Testis (tissue), 3 donors: ENCODE results near the gene TNN. TPM values are rescaled to one million over a fixed set of nuclear protein-coding genes. Genes with fewer than 3 reads are reported as not detected.

Experiments
- DNase-seq: peaks from one replicate; pipeline ENCODE4 v3.0.0-alpha.2; 2019
- H3K27ac ChIP-seq, 2 donors: fragments of 200-600 bp; sonication (generic); one replicate each; pipeline ENCODE4 v1.5.1; 2019
- H3K27me3 ChIP-seq: fragments of 200-600 bp; sonication (generic); one replicate; pipeline ENCODE4 v1.5.1; 2019
- H3K36me3 ChIP-seq: fragments of 200-600 bp; sonication (generic); one replicate; pipeline ENCODE4 v1.5.1; 2017; ENCODE audit warnings: low read depth; ENCODE audit errors: missing control alignments
- H3K4me1 ChIP-seq: fragments of 200-600 bp; sonication (generic); one replicate; pipeline ENCODE4 v1.5.1; 2019
- H3K4me3 ChIP-seq, 2 donors: fragments of 200-600 bp; sonication (generic); one replicate each; pipeline ENCODE4 v1.5.1; 2017 to 2019
- H3K9me3 ChIP-seq: fragments of 200-600 bp; sonication (generic); one replicate; pipeline ENCODE4 v1.5.1; 2017
- POLR2A ChIP-seq: fragments of 450-650 bp; IDR thresholded peaks from one replicate; pipeline ENCODE4 v1.6.1; 2017; ENCODE audit warnings: antibody characterized with exemption, mild to moderate bottlenecking, moderate library complexity
- WGBS, 2 donors: methylation state at CpG; one replicate each; pipeline ENCODE4 v1.1.5; 2018; 5-methylcytosine and 5-hydroxymethylcytosine counted together
- intact Hi-C: fragments of 100-400 bp; cut with DNase I; formaldehyde crosslinking; loops from one replicate; pipeline ENCODE4 v1.15.1; 2023; ENCODE audit warnings: low total_unique reads
- polyA plus RNA-seq: library from polyadenylated mRNA; stranded (reverse); fragments of 350-450 nt; fragmentation: Illumina TruSeq; extraction: RNeasy Lipid Tissue Mini Kit (QIAGEN cat#74804); gene quantifications from one replicate; pipeline ENCODE4 v1.2.3, GENCODE V29; 2014; ENCODE audit warnings: low read depth, low replicate concordance; ENCODE audit not compliant: insufficient read depth
- total RNA-seq, 2 donors: library from RNA; depleted of rRNA; stranded (reverse); fragments of >200 nt; gene quantifications; one replicate each; pipeline ENCODE4 v1.2.3, GENCODE V29; 2016
- TF ChIP-seq, protein P1 (sequence below), 3 experiments: fragments of 450-650 bp in 2 of 3; fragments of 200-600 bp in 1 of 3; sonication (generic) in 1 of 3; IDR thresholded peaks; one replicate each; pipeline ENCODE4 v1.5.1; 2016 to 2019; ENCODE audit warnings: antibody characterized with exemption in 3 of 3, mild to moderate bottlenecking in 2 of 3, moderate library complexity in 1 of 3

The TNN gene
- total and polyA plus RNA-seq, 3 donors from 2014 or later = 0.16 to 0.37 (median 0.22) TPM

DNA sequence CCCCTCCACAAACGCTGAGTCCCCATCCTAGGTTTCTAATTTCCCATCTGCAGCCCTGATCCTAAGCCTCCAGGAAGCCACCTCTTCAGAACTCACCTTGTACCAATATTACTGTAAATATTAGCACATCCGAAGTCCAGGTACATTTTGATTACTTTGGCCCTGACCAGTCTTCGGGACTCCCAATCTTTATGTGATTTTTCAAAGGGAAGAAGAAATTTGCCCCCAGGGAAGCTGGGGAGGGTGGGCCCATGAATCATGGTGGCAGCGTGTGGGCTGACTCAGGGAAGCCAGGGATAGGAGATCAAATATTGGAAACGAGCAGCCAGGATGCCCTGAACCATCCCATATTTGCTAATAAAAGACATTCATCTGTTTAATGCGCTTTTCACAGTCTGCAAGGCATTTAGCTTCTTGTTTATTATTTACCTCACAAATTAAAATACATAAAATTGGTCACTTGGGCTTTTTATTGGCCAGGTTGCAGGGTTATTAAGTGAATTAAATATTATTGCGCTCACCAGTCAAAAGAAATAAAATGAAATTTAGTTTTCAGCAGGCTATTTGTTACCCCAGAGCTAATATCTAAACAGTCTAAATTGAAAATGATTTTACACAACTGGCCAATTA lies 78.4 kb downstream of the TNN start:
- Histone ChIP-seq H3K4me3 (no peak overlapping the region), H3K27me3 (no peaks in the 10 kb centered on the region), H3K27ac (no peak overlapping the region), H3K9me3 (no peaks in the 10 kb centered on the region), H3K4me1 (no peaks in the 10 kb centered on the region), H3K36me3 (no peaks in the 10 kb centered on the region)
- 69 to 71% methylated on average over 6 of the region's 7 CpGs for WGBS, 2 donors
- TF ChIP-seq, protein P1, sequence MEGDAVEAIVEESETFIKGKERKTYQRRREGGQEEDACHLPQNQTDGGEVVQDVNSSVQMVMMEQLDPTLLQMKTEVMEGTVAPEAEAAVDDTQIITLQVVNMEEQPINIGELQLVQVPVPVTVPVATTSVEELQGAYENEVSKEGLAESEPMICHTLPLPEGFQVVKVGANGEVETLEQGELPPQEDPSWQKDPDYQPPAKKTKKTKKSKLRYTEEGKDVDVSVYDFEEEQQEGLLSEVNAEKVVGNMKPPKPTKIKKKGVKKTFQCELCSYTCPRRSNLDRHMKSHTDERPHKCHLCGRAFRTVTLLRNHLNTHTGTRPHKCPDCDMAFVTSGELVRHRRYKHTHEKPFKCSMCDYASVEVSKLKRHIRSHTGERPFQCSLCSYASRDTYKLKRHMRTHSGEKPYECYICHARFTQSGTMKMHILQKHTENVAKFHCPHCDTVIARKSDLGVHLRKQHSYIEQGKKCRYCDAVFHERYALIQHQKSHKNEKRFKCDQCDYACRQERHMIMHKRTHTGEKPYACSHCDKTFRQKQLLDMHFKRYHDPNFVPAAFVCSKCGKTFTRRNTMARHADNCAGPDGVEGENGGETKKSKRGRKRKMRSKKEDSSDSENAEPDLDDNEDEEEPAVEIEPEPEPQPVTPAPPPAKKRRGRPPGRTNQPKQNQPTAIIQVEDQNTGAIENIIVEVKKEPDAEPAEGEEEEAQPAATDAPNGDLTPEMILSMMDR (IDR thresholded peaks at IDR 0.05) = no peak
- TF ChIP-seq POLR2A = no peak
- DNase-seq = no peak
- intact Hi-C loops = no loop called here

DNA sequence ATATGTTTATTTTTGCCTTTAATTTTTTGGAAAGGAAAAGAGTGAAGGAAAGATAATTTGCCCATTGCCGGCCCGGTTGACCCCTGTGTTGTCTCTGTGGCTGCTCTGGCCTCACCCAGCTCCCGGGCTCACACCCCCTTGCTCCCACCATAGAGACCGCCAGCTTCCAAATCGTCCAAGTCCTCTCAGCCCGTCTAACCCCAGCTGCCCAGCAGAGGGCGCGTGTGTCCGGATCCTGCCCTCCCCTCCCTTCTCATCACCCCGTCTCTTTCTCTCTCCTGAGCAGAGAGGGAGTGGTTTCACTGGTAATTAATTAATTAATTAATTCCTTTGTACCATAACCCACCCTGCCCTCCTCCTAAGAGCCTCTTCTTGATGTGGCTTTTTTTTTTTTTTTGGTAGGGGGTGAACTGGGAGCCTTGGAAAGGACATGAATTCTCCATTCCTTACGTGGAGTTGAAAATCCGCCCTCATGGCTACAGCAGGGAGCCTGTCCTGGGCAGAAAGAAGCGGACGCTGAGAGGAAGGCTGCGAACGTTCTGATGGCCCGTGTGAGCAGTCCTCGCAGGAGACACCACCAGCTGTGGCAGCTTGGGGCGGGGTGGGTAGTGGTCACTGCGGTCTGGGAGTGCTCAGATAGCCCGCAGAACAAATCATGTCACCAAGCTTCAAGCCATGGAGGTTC lies 79.0 kb downstream of the TNN start:
- Histone ChIP-seq H3K27me3 (no peaks in the 10 kb centered on the region), H3K27ac (no peak overlapping the region), H3K4me1 (no peaks in the 10 kb centered on the region), H3K36me3 (no peaks in the 10 kb centered on the region), H3K9me3 (no peaks in the 10 kb centered on the region), H3K4me3 (peak overlapping the region; percentile 10 to 15)
- 26 to 31% methylated on average over 21 of the region's 21 CpGs for WGBS, 2 donors
- intact Hi-C loops = no loop called here
- DNase-seq = peak; percentile 84
- TF ChIP-seq, protein P1 (IDR thresholded peaks at IDR 0.05) = peak; percentile 27 to 83 (median 69)
- no peak for TF ChIP-seq POLR2A

DNA sequence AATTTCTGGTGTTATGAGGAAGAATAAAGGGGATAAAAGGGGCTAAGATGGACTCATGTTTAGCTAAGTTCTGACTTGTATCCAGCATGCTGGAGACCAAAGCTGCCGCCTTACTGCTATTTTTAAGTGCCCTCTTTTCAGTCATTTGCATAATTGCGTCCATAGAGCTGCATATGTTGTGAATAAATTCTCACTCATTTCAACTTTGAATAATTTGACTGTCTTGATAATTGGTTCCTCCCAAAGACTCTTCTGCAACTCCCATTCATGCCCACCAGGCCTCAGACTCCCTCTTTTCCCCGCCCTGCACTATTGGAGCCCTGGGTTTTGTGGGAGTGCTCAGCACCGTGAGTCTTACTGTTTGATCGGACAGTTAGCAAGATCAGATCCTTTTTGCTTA lies 79.9 kb downstream of the TNN start:
- DNase-seq = no peak
- Histone ChIP-seq H3K27me3 (no peaks in the 10 kb centered on the region), H3K36me3 (no peaks in the 10 kb centered on the region), H3K4me3 (no peak overlapping the region), H3K9me3 (no peaks in the 10 kb centered on the region), H3K4me1 (peaks cover 3% of the 10 kb centered on the region), H3K27ac (no peak overlapping the region)
- WGBS, 2 donors = 80 to 89% methylated on average over 5 of the region's 5 CpGs
- TF ChIP-seq POLR2A = no peak
- TF ChIP-seq, protein P1 (IDR thresholded peaks at IDR 0.05) = no peak
- intact Hi-C loops = no loop called here

DNA sequence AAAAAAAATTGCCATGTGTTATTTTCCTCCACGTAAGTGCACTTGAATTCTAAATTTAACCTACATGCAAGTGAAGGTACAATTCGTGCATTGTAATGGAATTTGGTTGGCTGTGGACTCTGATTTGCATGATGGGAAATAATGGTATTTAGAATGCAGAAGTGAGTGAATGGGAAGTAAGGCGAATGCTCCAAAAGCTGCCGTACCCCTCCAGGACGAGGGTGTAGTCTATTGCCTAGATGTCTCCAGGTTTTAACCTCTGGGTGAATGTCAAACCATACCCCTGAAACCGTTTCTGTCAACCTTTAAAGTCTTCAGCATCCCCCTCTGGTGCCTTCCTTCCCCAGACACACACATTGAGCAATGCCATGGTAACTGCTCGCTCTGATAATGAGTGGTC lies 80.4 kb downstream of the TNN start:
- Histone ChIP-seq H3K27me3 (no peaks in the 10 kb centered on the region), H3K27ac (no peak overlapping the region), H3K9me3 (no peaks in the 10 kb centered on the region), H3K4me3 (no peak overlapping the region), H3K36me3 (no peaks in the 10 kb centered on the region), H3K4me1 (peaks cover 3% of the 10 kb centered on the region)
- intact Hi-C loops = no loop called here
- no peak for TF ChIP-seq POLR2A
- TF ChIP-seq, protein P1 (IDR thresholded peaks at IDR 0.05) = no peak
- no peak for DNase-seq
- WGBS, 2 donors = 83 to 86% methylated on average over 7 of the region's 7 CpGs
